GM19372 (cell line): ENCODE measurements around the gene RPA1.
"Not testable (repeated sequence)": the region's sequence is repeated elsewhere in the genome, so short reads cannot be mapped to it uniquely, and the experiment has no call there.

Experiments used
- ATAC-seq: cut with Tn5 transposase; IDR thresholded peaks from one replicate; pipeline ENCODE4 v1.9.1; 2021; ENCODE audit warnings: mild to moderate bottlenecking, low read depth, moderate library complexity; ENCODE audit not compliant: unreplicated experiment

RPA1 gene

DNA sequence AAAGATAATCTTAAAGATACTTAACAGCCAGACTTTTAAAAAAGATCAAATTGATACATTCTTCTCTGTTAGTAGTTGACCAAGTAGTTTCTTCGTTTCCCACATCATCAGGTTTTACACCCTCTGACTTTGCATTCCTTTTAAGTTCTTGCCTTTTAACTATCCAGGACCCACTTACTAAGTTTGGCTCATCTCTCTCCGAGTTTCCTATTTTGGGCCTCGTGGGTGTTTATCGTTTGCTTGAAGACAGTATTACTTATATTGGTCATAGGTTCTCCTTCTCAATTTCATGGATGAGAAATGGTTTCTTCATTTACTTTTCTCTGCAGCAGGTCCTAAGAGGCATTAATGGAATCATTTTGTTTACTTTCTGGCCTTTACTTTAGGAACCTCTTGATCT is 43.2 kb downstream of the RPA1 start:
- no peak for ATAC-seq

- no peak for ATAC-seq
Observed at GRCh38 chr17:1873418-1873817, 43.6 kb downstream of the RPA1 start.

DNA sequence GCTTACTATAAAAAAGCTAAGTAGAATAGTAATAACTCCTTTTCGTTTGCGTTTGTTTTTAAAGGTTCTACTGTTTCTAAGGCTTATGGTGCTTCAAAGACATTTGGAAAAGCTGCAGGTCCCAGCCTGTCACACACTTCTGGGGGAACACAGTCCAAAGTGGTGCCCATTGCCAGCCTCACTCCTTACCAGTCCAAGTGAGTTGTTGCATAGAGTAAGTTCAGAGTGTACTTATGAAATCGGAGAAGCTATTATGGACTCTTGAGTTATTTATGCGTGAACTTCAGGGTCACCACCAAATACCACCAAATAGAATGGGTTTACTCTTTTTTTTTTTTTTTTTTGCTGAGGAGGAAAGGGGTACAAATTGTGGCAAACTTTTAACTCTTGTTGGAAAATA is 45.8 kb downstream of the RPA1 start:
- no peak for ATAC-seq

DNA sequence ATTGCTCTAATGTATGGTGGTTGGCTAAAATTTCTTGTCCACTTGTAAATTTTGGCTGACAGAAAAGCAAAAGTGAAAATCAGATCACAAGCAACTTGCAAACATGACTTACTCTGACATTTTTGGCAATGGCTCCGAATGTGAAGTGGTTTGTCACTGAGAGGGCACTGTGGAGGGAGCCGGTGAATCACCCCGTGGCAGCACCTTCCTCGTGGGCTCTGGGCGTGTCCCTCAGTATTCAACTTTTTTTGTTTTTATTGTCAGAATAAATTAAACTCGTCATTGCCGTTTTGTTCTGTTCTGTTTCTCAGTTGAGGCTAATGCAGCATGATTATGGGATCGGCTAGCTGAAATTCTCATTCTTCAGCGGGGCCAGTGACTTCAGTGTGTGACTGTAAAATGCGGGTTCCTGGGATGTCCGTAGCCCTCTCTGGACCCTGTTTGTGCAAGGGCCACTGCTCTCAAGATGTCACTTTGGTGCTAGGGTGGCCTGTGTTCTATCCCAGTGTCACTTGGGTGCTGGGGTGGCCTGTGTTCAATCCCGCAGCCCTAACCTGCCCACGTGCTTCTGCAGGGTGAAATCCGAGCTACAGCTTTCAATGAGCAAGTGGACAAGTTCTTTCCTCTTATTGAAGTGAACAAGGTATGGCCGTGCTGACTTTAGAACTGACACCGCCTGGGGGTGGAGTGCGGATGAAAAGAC is 48.8 kb downstream of the RPA1 start:
- ATAC-seq, result no peak

DNA sequence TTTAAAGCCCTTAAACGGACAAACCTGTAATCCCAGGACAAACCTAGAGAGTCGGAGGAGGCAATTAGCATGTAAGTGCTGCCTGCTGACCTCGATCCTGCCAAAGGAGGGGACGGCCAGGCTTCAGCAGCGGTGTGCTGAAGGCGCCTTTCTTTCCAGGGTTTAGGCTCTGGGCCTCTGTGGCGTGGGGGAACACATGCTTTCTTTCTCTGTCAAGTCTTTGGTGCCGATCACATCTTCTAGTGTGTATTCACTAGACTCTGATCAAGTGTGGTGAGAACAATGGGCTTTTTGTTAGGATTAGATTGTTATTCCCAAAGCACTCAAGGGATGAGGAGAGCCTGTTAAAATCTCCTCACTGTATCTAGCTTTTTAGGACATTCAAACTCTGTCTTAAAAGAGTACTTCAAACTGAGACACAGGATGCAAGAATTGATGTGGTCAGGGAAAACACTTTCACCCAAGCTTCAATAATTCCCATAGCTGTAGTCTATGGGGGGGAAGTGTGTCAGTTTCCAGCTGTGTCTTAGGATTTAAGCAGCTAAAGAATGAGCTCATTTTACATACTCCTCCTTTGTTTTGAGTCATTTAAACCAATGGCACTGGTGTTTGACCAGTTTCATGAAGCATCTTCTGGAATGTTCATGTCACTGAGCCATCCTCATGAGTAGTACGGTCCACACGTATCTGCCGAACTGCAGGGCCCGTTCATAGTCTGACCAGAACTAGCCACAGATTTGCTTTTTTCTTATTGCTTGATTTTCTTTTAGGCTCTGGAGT is 51.2 kb downstream of the RPA1 start:
- ATAC-seq, result no peak

DNA sequence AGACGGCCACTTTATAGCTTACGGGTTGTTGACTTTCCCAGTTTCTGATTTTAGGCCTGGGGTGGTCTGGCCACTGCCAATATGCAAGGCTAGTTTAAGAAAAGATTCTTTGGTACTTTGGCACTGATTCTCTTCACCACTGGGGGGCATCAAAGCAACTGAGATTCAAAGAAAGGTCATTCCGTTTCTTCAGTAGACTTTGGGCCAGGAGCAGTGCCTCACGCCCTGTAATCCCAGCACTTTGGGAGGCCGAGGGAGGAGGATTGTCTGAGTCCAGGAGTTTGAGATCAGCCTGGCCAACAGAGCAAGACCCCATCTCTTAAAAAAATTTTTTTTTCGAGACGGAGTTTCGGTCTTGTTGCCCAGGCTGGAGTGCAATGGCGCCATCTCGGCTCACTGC is 53.0 kb downstream of the RPA1 start:
- ATAC-seq, result no peak

GRCh38 chr17:1883536-1883935 is 53.7 kb downstream of the RPA1 start:
- ATAC-seq, result no peak

DNA sequence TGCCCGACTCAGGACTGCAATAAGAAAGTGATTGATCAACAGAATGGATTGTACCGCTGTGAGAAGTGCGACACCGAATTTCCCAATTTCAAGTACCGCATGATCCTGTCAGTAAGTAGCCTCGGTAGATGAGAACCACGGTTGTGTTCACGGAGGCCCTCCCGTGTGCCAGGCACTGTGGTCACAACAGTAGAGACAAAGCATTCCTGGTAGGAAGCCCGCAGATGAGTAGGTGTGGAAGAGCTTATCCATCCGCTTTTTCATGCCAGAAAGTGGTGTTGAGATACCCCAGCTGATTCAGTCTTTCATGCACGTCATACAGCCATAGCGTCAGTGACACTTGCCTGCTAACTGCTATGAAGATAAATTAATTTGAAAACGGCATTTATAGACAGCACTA is 58.9 kb downstream of the RPA1 start:
- no peak for ATAC-seq

- no peak for ATAC-seq
Observed at GRCh38 chr17:1890758-1891450, 61.1 kb downstream of the RPA1 start.

DNA sequence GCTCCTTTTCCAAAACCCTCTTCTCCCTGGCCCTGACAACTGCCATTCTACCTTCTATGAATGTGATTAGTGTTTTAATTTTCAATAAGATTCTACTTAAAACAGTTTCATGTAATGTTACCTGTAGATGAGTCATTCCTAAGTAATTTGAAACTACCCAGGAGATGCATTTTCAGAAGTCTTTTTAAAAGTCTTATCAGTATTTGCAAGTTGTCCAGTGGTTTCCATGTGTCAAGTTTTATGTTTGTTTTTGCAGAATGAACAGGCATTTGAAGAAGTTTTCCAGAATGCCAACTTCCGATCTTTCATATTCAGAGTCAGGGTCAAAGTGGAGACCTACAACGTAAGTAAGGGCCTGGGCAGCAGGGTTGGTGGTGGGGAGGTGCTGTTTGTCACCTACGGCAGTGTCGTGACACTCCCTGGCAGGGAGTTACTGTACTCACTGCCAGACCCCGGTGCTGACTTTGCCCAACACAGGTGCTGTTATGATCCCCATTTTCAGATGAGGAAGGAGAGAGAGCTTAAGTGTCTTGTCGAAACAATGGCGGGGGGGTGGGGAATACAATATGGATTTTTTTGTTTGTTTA is 65.0 kb downstream of the RPA1 start:
- no peak for ATAC-seq

GRCh38 chr17:1895479-1895878 is 65.7 kb downstream of the RPA1 start:
- ATAC-seq, result not testable (repeated sequence)

DNA sequence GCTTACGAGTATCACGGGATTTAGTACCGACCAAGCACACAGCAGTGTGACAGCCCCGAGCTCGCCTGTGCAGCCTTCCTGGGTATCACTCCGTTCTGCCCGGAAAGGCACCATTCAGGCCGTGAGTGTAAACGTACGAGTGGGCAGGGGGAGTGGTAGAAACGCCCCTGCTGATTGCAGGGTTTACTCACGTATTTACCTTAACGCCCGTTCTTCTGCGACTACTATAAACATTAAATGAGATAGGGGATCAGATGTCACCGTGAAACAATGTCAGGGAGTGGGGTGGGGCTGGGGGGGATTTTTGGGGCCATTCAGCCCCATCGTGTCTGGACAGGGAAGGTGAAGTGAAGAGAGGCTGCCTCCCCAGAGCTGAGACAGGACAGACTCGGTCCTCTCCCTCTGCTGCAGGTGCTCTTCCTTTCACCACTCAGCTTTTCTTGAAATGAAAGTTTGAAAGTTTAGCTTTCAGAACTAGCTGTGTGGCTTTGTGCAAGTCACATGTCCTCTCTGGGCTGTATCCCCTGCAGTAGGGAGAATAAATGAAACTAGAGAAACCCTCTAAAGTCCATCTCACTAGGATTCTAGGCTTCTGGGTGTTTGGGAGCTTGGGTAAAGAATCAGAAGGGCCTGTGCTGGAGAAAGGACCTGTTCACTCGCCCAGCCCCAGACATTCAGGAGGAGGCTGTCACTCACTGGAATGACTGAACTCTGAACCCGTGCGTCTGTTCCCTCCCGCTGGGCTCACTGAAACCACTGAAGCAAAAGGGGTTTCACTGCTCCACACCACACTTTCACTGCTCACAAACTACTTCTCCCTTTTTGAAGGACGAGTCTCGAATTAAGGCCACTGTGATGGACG is 66.7 kb downstream of the RPA1 start:
- no peak for ATAC-seq

GRCh38 chr17:1897105-1897656 is 67.4 kb downstream of the RPA1 start:
- ATAC-seq, result no peak

DNA sequence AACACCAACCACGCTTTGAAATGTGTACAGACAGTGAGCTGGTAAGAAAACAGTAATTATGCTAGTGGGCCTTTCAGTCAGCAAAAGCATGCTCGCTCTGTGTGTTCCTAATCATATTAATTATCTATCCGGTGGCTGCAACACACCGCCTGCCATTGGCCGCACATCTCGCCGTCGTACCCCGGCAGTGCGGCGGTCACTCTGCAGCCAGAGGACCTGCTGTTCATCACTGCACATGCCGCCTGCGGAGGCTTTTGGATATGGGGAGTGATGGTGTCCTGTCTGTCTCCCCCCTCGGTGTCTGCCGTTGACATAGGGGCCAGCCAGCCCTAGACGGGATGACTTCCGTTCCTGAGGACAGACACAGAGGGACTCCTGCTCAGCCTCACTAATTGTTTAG is 68.5 kb downstream of the RPA1 start:
- ATAC-seq, result no peak

DNA sequence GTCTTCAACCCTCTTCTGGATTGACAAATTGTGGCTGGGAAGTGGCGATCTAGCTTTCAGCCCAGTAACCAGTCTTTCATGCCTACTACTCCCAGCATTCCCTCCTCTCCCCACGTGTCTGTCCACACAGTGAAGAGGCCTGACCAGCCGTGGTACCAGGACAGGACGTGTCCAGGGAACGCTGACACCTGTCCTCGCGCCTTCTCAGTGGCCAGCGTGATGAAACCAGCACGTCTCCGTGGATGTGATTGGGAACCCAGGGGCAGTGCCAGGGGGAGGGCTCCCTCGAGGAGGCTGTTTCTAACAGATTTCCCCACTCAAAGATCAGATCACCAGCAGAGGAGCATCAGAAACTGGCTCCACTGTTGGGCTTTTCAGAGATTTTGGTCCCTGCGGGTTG is 69.1 kb downstream of the RPA1 start:
- ATAC-seq, result no peak

DNA sequence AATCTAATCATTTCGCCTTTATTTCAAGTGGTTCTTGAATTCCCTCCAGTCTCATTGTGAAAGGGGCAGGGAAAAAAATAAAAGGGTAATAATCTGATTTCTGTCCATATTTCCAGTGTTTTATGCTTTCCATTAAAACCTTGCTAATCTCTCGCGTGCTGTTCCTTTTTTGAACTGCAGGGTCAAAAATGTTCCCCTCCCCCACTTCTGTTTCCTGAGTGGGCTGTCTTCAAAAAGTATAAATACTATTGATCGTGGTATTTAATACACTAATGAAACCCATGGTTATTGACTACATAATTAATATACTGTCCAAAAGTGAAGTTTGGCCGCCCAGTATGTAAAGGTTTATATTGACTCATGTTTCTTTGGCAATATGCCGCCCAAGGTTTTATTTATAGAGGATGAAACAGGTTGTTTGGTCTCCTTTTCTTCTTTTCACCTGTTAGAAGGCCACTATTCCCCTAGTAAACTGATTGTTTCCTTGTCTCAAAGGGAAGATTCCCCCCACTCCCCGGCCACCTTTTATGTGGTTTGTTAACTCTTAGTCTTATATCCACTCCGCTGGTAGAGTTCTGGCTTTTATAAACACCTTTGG is 69.7 kb downstream of the RPA1 start:
- ATAC-seq, result no peak

- no peak for ATAC-seq
Observed at GRCh38 chr17:1904273-1905182, 74.7 kb downstream of the RPA1 start.

GRCh38 chr17:1905190-1905913 is 75.5 kb downstream of the RPA1 start:
- no peak for ATAC-seq
